Calu3 (cell line): ENCODE data around the gene KRTAP4-8. TPM values are rescaled to one million over a fixed set of nuclear protein-coding genes. Genes with fewer than 3 reads are reported as not detected.
"Not testable (repeated sequence)": the region's sequence is repeated elsewhere in the genome, so short reads cannot be mapped to it uniquely, and the experiment has no call there.

Experiments
- BruUV-seq: library from RNA; stranded (reverse); fragments of 400-500 nt; replicated peaks from 2 replicates; lab custom pipeline; 2021; lab: Mats Ljungman, UMichigan
- CTCF ChIA-PET: fragments of 300-600 bp; sonication (Branson Sonifier 250); formaldehyde crosslinking; loops from one replicate; lab custom pipeline; 2022; ENCODE audit warnings: antibody characterized with exemption; lab: Charles Lee
- DNase-seq: peaks from one replicate; pipeline ENCODE4 v3.0.0; 2022
- H3K27ac Mint-ChIP-seq: one replicate; pipeline ENCODE4 v1.8.0; 2022; ENCODE audit warnings: mixed read lengths; ENCODE audit not compliant: unreplicated experiment
- H3K27me3 Mint-ChIP-seq: one replicate; pipeline ENCODE4 v1.8.0; 2022; ENCODE audit warnings: mixed read lengths; ENCODE audit not compliant: unreplicated experiment
- H3K36me3 Mint-ChIP-seq: one replicate; pipeline ENCODE4 v1.8.0; 2022; ENCODE audit warnings: mild to moderate bottlenecking, moderate library complexity, mixed read lengths; ENCODE audit not compliant: insufficient read depth, unreplicated experiment
- H3K4me1 Mint-ChIP-seq: one replicate; pipeline ENCODE4 v1.8.0; 2022; ENCODE audit warnings: mild to moderate bottlenecking, low read depth, mixed read lengths; ENCODE audit not compliant: unreplicated experiment
- H3K4me3 Mint-ChIP-seq: one replicate; pipeline ENCODE4 v1.8.0; 2022; ENCODE audit warnings: mild to moderate bottlenecking, low read depth, moderate library complexity, mixed read lengths; ENCODE audit not compliant: unreplicated experiment
- H3K9me3 Mint-ChIP-seq: one replicate; pipeline ENCODE4 v1.8.0; 2022; ENCODE audit warnings: low read depth, mixed read lengths; ENCODE audit not compliant: unreplicated experiment
- CTCF ChIP-seq: fragments of 200-600 bp; IDR thresholded peaks from one replicate; pipeline ENCODE4 v1.8.0; 2022; ENCODE audit warnings: antibody characterized with exemption; ENCODE audit not compliant: unreplicated experiment
- intact Hi-C: fragments of 100-400 bp; cut with micrococcal nuclease; formaldehyde crosslinking; loops from one replicate; pipeline ENCODE4 v1.10.0; 2022; ENCODE audit not compliant: unreplicated experiment
- total RNA-seq: library from RNA; stranded (reverse); gene quantifications from 2 replicates; pipeline ENCODE4 v1.2.3, GENCODE V29; 2022

KRTAP4-8 gene
- total RNA-seq, 1 experiment from 2014 or later: not detected

GRCh38 chr17:41103896-41104295, 6.0 kb upstream of the KRTAP4-8 start:
- H3K36me3 Mint-ChIP-seq: no peaks in the 10 kb centered on the region
- BruUV-seq: no TSS peak
- intact Hi-C loops: no loop called here
- H3K9me3 Mint-ChIP-seq: peaks cover 5% of the 10 kb centered on the region
- H3K27me3 Mint-ChIP-seq: no peaks in the 10 kb centered on the region
- DNase-seq: no peak
- CTCF ChIA-PET: interaction anchor here (0.6 kb wide), 2 partner anchors 16 to 175 kb away, joined by 3 to 5 read pairs; no protein-coding TSS in a partner anchor
- no peak overlapping the region for H3K4me3 Mint-ChIP-seq
- H3K4me1 Mint-ChIP-seq: peaks cover 51% of the 10 kb centered on the region
- H3K27ac Mint-ChIP-seq: peak overlapping the region; percentile 7
- no peak for TF ChIP-seq CTCF

- intact Hi-C loops: no loop called here
- CTCF ChIA-PET: no interaction called here
- Mint-ChIP-seq H3K27me3 (no peaks in the 10 kb centered on the region), H3K27ac (no peak within 1 kb of the TSS), H3K36me3 (no peaks in the 10 kb centered on the region), H3K4me3 (no peak within 1 kb of the TSS), H3K9me3 (no peaks in the 10 kb centered on the region), H3K4me1 (peaks cover 68% of the 10 kb centered on the region)
- no peak for DNase-seq
- BruUV-seq: no TSS peak
- no peak for TF ChIP-seq CTCF
Observed at GRCh38 chr17:41101586-41102259, 3.8 kb upstream of the KRTAP4-8 start, which contains the start of gene KRTAP4-16. TSS of gene KRTAP4-16 (minus strand) at chr17:41102209. CDS start at chr17:41102209, 0 bp downstream.

- BruUV-seq, H3K9me3 Mint-ChIP-seq, CTCF ChIA-PET, H3K36me3 Mint-ChIP-seq, intact Hi-C loops, H3K27me3 Mint-ChIP-seq, H3K4me3 Mint-ChIP-seq: not testable (repeated sequence)
- Mint-ChIP-seq H3K27ac (peak overlapping the region; percentile 4), H3K4me1 (peaks cover 61% of the 10 kb centered on the region)
- peak; percentile 57 for DNase-seq
Observed at GRCh38 chr17:41099682-41100480, 1.9 kb upstream of the KRTAP4-8 start.

GRCh38 chr17:41098481-41098880, 539 bp upstream of the KRTAP4-8 start:
- Mint-ChIP-seq H3K4me1 (peaks cover 54% of the 10 kb centered on the region), H3K9me3 (no peaks in the 10 kb centered on the region), H3K4me3 (no peak overlapping the region), H3K27me3 (no peaks in the 10 kb centered on the region), H3K27ac (no peak overlapping the region), H3K36me3 (no peaks in the 10 kb centered on the region)
- no peak for DNase-seq
- BruUV-seq: no TSS peak
- no peak for TF ChIP-seq CTCF
- intact Hi-C loops: no loop called here
- CTCF ChIA-PET: interaction anchor here (0.7 kb wide), 1 partner anchor 30 kb away, joined by 4 read pairs; no protein-coding TSS in a partner anchor
